Measurements from ENCODE around the gene CARD8. TPM values are rescaled to one million over a fixed set of nuclear protein-coding genes. Genes with fewer than 3 reads are reported as not detected.

The CARD8 gene
- total and polyA plus RNA-seq, 2 donors from 2014 or later: 11.4 to 53.1 TPM

- Histone ChIP-seq H3K9ac (ENCODE audit: low read length in 3 of 3) (no peak overlapping the region), H3K4me3 (ENCODE audit: low read length in 3 of 3) (no peak overlapping the region), H3K27ac (ENCODE audit: low read depth in 2 of 2, low read length in 2 of 2) (no peak overlapping the region), H3K36me3 (ENCODE audit: control insufficient read depth in 2 of 3, insufficient read depth in 3 of 3, low read length in 3 of 3) (peaks cover 0 to 7% (median 6%) of the 10 kb centered on the region in 3 donors), H3K27me3 (ENCODE audit: control insufficient read depth, insufficient read depth, low read length) (no peaks in the 10 kb centered on the region), H3K4me1 (ENCODE audit: control insufficient read depth in 2 of 3, insufficient read depth in 2 of 3, low read depth in 1 of 3, low read length in 3 of 3) (no peaks in the 10 kb centered on the region), H3K9me3 (ENCODE audit: control insufficient read depth in 2 of 3, insufficient read depth in 1 of 3, low read length in 3 of 3) (no peaks in the 10 kb centered on the region)
- TF ChIP-seq, protein P1, sequence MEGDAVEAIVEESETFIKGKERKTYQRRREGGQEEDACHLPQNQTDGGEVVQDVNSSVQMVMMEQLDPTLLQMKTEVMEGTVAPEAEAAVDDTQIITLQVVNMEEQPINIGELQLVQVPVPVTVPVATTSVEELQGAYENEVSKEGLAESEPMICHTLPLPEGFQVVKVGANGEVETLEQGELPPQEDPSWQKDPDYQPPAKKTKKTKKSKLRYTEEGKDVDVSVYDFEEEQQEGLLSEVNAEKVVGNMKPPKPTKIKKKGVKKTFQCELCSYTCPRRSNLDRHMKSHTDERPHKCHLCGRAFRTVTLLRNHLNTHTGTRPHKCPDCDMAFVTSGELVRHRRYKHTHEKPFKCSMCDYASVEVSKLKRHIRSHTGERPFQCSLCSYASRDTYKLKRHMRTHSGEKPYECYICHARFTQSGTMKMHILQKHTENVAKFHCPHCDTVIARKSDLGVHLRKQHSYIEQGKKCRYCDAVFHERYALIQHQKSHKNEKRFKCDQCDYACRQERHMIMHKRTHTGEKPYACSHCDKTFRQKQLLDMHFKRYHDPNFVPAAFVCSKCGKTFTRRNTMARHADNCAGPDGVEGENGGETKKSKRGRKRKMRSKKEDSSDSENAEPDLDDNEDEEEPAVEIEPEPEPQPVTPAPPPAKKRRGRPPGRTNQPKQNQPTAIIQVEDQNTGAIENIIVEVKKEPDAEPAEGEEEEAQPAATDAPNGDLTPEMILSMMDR (IDR thresholded peaks at IDR 0.05; ENCODE audit: borderline replicate concordance, extremely low read depth, insufficient read depth): no peak
- intact Hi-C loops (cut with DNase I): no loop called here
- DNase-seq (no peak), FAIRE-seq (no peak)
These were observed 38.8 kb downstream of the CARD8 start for GRCh38 chr19:48216933-48217332.

DNA sequence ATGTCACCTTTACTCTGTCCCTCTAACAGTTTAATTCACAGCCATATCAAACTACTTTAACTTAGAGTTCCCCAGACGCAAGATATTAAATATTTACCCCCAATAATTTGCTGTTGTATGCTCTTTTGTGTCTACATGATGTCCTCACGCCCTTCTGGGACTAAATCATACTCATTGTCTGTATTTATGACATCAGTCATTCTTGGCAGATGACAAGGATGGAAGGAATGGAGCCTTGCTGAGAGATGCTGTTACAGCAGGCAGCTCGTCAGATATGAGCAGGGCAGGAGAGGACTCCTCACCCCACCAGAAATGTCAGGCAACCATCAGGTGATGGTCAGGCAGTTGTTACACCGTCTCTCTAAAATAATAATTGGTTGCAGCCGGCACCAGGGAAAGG lies 41.8 kb downstream of the CARD8 start:
- DNase-seq (no peak), FAIRE-seq (no peak)
- H3K9ac ChIP-seq (ENCODE audit: low read length in 3 of 3): no peak overlapping the region
- no peaks in the 10 kb centered on the region for H3K27me3 ChIP-seq (ENCODE audit: control insufficient read depth, insufficient read depth, low read length)
- intact Hi-C loops (cut with DNase I): no loop called here
- H3K4me3 ChIP-seq (ENCODE audit: low read length in 3 of 3): no peak overlapping the region
- no peaks in the 10 kb centered on the region for H3K9me3 ChIP-seq (ENCODE audit: control insufficient read depth in 2 of 3, insufficient read depth in 1 of 3, low read length in 3 of 3)
- TF ChIP-seq, protein P1 (IDR thresholded peaks at IDR 0.05; ENCODE audit: borderline replicate concordance, extremely low read depth, insufficient read depth): no peak
- peaks cover 0 to 7% (median 6%) of the 10 kb centered on the region in 3 donors for H3K36me3 ChIP-seq (ENCODE audit: control insufficient read depth in 2 of 3, insufficient read depth in 3 of 3, low read length in 3 of 3)
- H3K27ac ChIP-seq (ENCODE audit: low read depth in 2 of 2, low read length in 2 of 2): no peak overlapping the region
- H3K4me1 ChIP-seq (ENCODE audit: control insufficient read depth in 2 of 3, insufficient read depth in 2 of 3, low read depth in 1 of 3, low read length in 3 of 3): no peaks in the 10 kb centered on the region

- no peak overlapping the region for H3K9ac ChIP-seq (ENCODE audit: low read length in 3 of 3)
- H3K27ac ChIP-seq (ENCODE audit: low read depth in 2 of 2, low read length in 2 of 2): no peak overlapping the region
- no peak overlapping the region for H3K4me3 ChIP-seq (ENCODE audit: low read length in 3 of 3)
- no peak for DNase-seq
- no peaks in the 10 kb centered on the region for H3K27me3 ChIP-seq (ENCODE audit: control insufficient read depth, insufficient read depth, low read length)
- no peaks in the 10 kb centered on the region for H3K4me1 ChIP-seq (ENCODE audit: control insufficient read depth in 2 of 3, insufficient read depth in 2 of 3, low read depth in 1 of 3, low read length in 3 of 3)
- no peak for FAIRE-seq
- H3K36me3 ChIP-seq (ENCODE audit: control insufficient read depth in 2 of 3, insufficient read depth in 3 of 3, low read length in 3 of 3): peaks cover 0 to 6% (median 2%) of the 10 kb centered on the region in 3 donors
- TF ChIP-seq, protein P1 (IDR thresholded peaks at IDR 0.05; ENCODE audit: borderline replicate concordance, extremely low read depth, insufficient read depth): no peak
- no peaks in the 10 kb centered on the region for H3K9me3 ChIP-seq (ENCODE audit: control insufficient read depth in 2 of 3, insufficient read depth in 1 of 3, low read length in 3 of 3)
- intact Hi-C loops (cut with DNase I): no loop called here
These were observed 45.7 kb downstream of the CARD8 start for GRCh38 chr19:48210005-48210404.
